ENCODE results near the gene CHD2. TPM values are rescaled to one million over a fixed set of nuclear protein-coding genes. Genes with fewer than 3 reads are reported as not detected.
"Not testable (repeated sequence)": the region's sequence is repeated elsewhere in the genome, so short reads cannot be mapped to it uniquely, and the experiment has no call there.

The CHD2 gene
- total RNA-seq, 1 donor from 2014 or later, result 61.2 TPM

DNA sequence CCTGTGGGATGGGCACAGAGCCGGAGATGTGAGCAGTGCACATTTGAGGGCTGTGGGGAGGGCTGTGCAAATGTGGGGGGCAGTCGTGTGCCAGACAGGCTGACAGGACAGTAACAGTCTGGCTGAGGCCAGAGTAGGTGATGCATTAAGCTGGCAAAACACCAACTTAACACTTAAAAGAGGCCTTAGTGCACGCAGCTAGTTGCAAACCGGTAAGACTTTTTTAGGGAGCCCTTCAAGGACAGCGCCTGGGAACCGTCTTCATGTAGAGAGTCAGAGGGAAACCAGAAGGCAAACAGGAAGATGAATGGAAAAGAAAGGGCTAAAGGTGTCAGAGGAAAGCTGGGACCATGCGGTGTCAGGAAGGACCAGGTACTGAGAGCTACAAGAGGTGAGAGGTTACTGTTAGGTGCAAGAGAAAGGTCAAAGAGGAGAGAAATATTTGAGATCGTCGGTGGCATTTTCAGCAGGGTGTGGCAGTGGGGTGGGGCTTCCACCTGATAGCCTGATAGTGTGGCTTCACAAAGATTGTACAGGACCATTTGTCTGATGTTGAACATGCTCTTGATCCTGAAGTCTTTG lies 30.0 kb upstream of the CHD2 start:
- Histone ChIP-seq H3K27ac (peak overlapping the region in 1 of 2 donors; percentile 79), H3K9me3 (no peaks in the 10 kb centered on the region)

DNA sequence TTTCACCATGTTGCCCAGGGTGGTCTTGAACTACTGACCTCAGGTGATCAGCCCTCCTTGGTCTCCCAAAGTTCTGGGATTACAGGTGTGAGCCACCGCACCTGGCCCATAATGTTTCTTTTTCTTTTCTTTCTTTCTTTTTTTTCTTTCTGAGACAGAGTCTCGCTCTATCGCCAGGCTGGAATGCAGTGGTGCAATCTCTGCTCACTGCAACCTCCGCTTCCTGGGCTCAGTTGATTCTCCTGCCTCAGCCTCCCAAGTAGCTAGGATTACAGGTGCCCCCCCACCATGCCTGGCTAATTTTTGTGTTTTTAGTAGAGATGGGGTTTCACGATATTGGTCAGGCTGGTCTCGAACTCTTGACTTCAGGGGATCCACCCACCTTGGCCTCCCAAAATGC lies 27.2 kb upstream of the CHD2 start:
- H3K27me3 ChIP-seq; H3K27ac ChIP-seq; H3K4me1 ChIP-seq; intact Hi-C loops (cut with DNase I); H3K36me3 ChIP-seq; H3K4me3 ChIP-seq; H3K9me3 ChIP-seq; DNase-seq (ENCODE audit: low spot score in 2 of 2): not testable (repeated sequence)

More for the DNA sequence above, 30.0 kb upstream of the CHD2 start:
- intact Hi-C loops (cut with DNase I), result no loop called here
- DNase-seq (ENCODE audit: low spot score in 2 of 2), result no peak
- no peaks in the 10 kb centered on the region for H3K36me3 ChIP-seq
- no peaks in the 10 kb centered on the region for H3K27me3 ChIP-seq
- TF ChIP-seq, protein P1, sequence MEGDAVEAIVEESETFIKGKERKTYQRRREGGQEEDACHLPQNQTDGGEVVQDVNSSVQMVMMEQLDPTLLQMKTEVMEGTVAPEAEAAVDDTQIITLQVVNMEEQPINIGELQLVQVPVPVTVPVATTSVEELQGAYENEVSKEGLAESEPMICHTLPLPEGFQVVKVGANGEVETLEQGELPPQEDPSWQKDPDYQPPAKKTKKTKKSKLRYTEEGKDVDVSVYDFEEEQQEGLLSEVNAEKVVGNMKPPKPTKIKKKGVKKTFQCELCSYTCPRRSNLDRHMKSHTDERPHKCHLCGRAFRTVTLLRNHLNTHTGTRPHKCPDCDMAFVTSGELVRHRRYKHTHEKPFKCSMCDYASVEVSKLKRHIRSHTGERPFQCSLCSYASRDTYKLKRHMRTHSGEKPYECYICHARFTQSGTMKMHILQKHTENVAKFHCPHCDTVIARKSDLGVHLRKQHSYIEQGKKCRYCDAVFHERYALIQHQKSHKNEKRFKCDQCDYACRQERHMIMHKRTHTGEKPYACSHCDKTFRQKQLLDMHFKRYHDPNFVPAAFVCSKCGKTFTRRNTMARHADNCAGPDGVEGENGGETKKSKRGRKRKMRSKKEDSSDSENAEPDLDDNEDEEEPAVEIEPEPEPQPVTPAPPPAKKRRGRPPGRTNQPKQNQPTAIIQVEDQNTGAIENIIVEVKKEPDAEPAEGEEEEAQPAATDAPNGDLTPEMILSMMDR (IDR thresholded peaks at IDR 0.05), result no peak
- peaks cover 0 to 7% of the 10 kb centered on the region in 2 donors for H3K4me1 ChIP-seq
- H3K4me3 ChIP-seq, result no peak overlapping the region

DNA sequence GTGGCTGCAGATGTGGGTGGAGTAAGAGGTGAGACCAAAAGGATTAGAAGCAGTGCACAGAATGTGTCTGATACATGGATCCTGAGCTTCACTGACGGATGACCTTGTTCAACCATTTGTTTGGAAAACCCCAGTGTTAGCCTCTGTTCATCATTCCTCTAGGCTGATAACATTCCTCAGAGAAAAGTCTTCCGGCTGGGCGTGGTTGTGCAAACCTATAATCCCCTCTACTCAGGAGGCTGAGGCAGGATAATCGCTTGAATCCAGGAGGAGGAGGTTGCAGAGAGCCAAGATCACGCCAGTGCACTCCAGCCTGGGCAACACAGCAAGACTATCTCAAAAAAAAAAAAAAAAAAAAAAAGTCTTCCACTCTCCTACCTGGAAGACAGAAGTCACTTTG lies 23.1 kb upstream of the CHD2 start:
- Histone ChIP-seq H3K9me3 (no peaks in the 10 kb centered on the region), H3K36me3 (no peaks in the 10 kb centered on the region), H3K27me3 (no peaks in the 10 kb centered on the region), H3K4me1 (peaks cover 0 to 12% of the 10 kb centered on the region in 2 donors), H3K27ac (no peak overlapping the region), H3K4me3 (no peak overlapping the region)
- intact Hi-C loops (cut with DNase I), result no loop called here
- no peak for DNase-seq (ENCODE audit: low spot score in 2 of 2)
- TF ChIP-seq, protein P1 (IDR thresholded peaks at IDR 0.05), result no peak

DNA sequence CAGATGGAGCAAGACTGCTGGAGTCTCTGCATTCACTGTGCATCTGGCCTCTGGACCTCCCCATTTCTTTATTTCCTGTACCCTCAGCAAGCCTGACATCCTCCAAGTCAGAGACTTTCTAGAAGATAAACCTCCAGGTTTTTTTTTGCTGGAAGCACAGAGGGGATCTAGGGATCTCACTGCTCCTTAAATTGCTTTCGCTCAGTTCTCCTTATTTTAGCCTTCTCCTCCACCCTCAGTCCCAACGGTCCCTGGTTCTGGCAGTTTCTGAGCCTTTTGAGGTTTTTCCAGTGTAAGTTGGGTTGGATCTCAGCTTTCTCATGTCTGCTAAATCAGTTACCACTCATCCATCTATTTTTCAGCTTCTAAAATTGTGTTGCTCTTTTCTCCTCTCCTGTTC lies 22.7 kb upstream of the CHD2 start:
- intact Hi-C loops (cut with DNase I), result no loop called here

DNA sequence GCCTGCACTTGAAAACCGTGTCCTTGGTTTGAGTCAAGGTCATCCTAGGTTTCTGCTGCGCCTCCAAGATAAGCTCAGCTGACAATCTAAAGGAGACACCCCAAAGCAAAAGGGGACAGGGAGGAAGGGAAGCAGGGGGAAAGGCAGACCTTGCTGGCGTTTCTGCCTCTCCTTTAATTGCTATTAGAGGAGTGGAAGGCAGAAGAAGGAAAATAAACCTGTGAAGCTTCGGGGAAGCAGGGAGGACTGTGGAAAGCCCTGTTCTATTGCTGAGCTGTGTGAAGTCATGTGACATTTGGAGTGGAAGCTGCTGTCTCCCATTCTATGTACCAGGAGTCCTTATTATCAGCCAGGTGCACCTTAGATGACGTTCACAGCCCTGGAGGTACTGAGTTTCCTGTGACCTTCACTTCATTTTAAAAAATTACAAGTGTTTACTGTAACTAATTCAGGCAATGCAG lies 21.5 kb upstream of the CHD2 start:
- intact Hi-C loops (cut with DNase I), result no loop called here
- no peaks in the 10 kb centered on the region for H3K9me3 ChIP-seq

More for the DNA sequence above, 22.7 kb upstream of the CHD2 start:
- Histone ChIP-seq H3K9me3 (no peaks in the 10 kb centered on the region), H3K36me3 (no peaks in the 10 kb centered on the region), H3K27ac (no peak overlapping the region), H3K4me3 (no peak overlapping the region), H3K4me1 (peaks cover 0 to 12% of the 10 kb centered on the region in 2 donors), H3K27me3 (no peaks in the 10 kb centered on the region)
- TF ChIP-seq, protein P1 (IDR thresholded peaks at IDR 0.05), result no peak
- no peak for DNase-seq (ENCODE audit: low spot score in 2 of 2)

More for the DNA sequence above, 21.5 kb upstream of the CHD2 start:
- TF ChIP-seq, protein P1 (IDR thresholded peaks at IDR 0.05), result no peak
- Histone ChIP-seq H3K27ac (no peak overlapping the region), H3K27me3 (no peaks in the 10 kb centered on the region), H3K4me3 (no peak overlapping the region), H3K36me3 (peaks cover 0 to 3% of the 10 kb centered on the region in 2 donors), H3K4me1 (peaks cover 0 to 12% of the 10 kb centered on the region in 2 donors)
- DNase-seq (ENCODE audit: low spot score in 2 of 2), result no peak
